Loucy (cell line): ENCODE measurements around the gene POM121C.
"Not testable (repeated sequence)": the region's sequence is repeated elsewhere in the genome, so short reads cannot be mapped to it uniquely, and the experiment has no call there.

Experiments used
- EZH2phosphoT487 ChIP-seq: fragments of 200-600 bp; IDR thresholded peaks from 2 replicates; pipeline ENCODE4 v1.6.1; 2018; ENCODE audit warnings: antibody characterized with exemption, mild to moderate bottlenecking, moderate library complexity, borderline replicate concordance
- TF ChIP-seq, protein P1 (sequence below): fragments of 200-600 bp; sonication (generic); conservative IDR thresholded peaks from 2 replicates; pipeline ENCODE4 v1.5.1; 2014; ENCODE audit warnings: mild to moderate bottlenecking, antibody characterized with exemption, low read length

DNA sequence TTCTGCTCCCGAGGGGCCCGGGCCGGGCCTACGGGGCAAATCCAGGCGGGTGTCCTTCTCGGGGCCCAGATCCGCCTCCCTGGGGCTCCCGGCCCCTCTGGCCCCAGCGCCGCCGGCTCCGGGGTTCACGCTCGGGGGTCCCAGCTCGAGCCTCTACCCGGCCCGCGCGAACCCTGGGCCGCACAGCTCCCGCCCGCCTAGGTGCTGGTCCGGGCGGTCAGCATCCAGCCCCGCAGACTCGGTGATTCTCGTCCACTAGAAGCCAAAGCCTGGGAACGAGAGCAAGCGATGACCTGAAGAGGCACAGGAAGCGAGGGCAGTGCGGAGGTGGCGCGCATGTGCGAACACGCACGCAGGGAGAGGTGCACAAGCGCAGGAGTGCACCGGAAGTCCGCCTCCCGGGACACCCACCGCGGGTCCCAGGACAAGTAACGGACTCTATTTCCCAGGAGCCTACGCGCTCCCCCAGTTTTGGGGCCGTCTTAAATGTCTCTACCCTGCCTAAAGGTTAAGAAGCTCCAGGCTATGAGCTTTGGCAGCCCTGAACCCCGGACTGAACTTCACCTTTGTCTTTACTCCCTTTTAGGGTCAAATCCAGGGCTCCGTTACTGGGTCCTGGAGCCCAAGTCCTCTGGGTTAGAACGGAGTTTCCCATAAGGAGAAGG lies at the start of gene POM121C:
- TF ChIP-seq, protein P1, sequence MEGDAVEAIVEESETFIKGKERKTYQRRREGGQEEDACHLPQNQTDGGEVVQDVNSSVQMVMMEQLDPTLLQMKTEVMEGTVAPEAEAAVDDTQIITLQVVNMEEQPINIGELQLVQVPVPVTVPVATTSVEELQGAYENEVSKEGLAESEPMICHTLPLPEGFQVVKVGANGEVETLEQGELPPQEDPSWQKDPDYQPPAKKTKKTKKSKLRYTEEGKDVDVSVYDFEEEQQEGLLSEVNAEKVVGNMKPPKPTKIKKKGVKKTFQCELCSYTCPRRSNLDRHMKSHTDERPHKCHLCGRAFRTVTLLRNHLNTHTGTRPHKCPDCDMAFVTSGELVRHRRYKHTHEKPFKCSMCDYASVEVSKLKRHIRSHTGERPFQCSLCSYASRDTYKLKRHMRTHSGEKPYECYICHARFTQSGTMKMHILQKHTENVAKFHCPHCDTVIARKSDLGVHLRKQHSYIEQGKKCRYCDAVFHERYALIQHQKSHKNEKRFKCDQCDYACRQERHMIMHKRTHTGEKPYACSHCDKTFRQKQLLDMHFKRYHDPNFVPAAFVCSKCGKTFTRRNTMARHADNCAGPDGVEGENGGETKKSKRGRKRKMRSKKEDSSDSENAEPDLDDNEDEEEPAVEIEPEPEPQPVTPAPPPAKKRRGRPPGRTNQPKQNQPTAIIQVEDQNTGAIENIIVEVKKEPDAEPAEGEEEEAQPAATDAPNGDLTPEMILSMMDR, result not testable (repeated sequence)
- not testable (repeated sequence) for TF ChIP-seq EZH2phosphoT487
